Keratinocyte (primary cell): ENCODE results near the gene INHBB. TPM values are rescaled to one million over a fixed set of nuclear protein-coding genes. Genes with fewer than 3 reads are reported as not detected.

Source experiments
- DNase-seq: peaks from one replicate; pipeline ENCODE4 v3.0.0-alpha.2; 2011; ENCODE audit warnings: low read depth, missing footprints, low spot score
- FAIRE-seq: peaks from 2 replicates; lab custom pipeline; 2011; peaks lifted over from hg19 to GRCh38; lab: Jason Lieb, UNC
- H2AFZ ChIP-seq: 2 replicates; pipeline ENCODE4 v1.6.0; 2012; ENCODE audit warnings: low read length, control low read depth, inconsistent platforms; ENCODE audit not compliant: control insufficient read depth
- H3K27ac ChIP-seq: 2 replicates; pipeline ENCODE4 v1.5.1; 2011; ENCODE audit warnings: low read length; ENCODE audit not compliant: control insufficient read depth, insufficient read depth
- H3K27me3 ChIP-seq: 3 replicates; pipeline ENCODE4 v1.6.0; 2011; ENCODE audit warnings: low read length; ENCODE audit not compliant: control insufficient read depth, insufficient read depth; ENCODE audit errors: extremely low read depth
- H3K36me3 ChIP-seq, 2 experiments: 2 replicates in 1 of 2; 3 replicates in 1 of 2; pipeline ENCODE4 v1.5.1; 2011; ENCODE audit warnings: low read length in 2 of 2, mild to moderate bottlenecking in 1 of 2; ENCODE audit not compliant: control insufficient read depth in 2 of 2, insufficient read depth in 2 of 2; ENCODE audit errors: extremely low read depth in 1 of 2
- H3K4me1 ChIP-seq: 3 replicates; pipeline ENCODE4 v1.5.1; 2011; ENCODE audit warnings: low read length; ENCODE audit not compliant: control insufficient read depth, insufficient read depth; ENCODE audit errors: extremely low read depth
- H3K4me2 ChIP-seq: 3 replicates; pipeline ENCODE4 v1.6.0; 2011; ENCODE audit warnings: low read depth, low read length; ENCODE audit not compliant: control insufficient read depth, insufficient read depth; ENCODE audit errors: extremely low read depth
- H3K4me3 ChIP-seq, 3 experiments: fragments of 200-600 bp in 1 of 3; sonication (generic) in 1 of 3; 2 replicates in 2 of 3; 3 replicates in 1 of 3; pipeline ENCODE4 v1.5.1; 2011 to 2016; ENCODE audit warnings: low read length in 3 of 3, mild to moderate bottlenecking in 3 of 3, control low read depth in 2 of 3, inconsistent platforms in 1 of 3, low read depth in 1 of 3, mixed read lengths in 1 of 3, mixed run types in 1 of 3, moderate library complexity in 1 of 3; ENCODE audit not compliant: control insufficient read depth in 2 of 3, insufficient read depth in 2 of 3; ENCODE audit errors: extremely low read depth in 1 of 3
- H3K79me2 ChIP-seq: 2 replicates; pipeline ENCODE4 v1.6.0; 2012; ENCODE audit warnings: low read length; ENCODE audit not compliant: control insufficient read depth, insufficient read depth
- H3K9ac ChIP-seq: 3 replicates; pipeline ENCODE4 v1.6.0; 2011; ENCODE audit warnings: low read length; ENCODE audit not compliant: control insufficient read depth, insufficient read depth; ENCODE audit errors: extremely low read depth
- H3K9me1 ChIP-seq: 3 replicates; pipeline ENCODE4 v1.6.0; 2011; ENCODE audit warnings: low read length; ENCODE audit not compliant: control insufficient read depth, insufficient read depth; ENCODE audit errors: extremely low read depth
- H3K9me3 ChIP-seq: 2 replicates; pipeline ENCODE4 v1.5.1; 2012; ENCODE audit warnings: low read depth, low read length; ENCODE audit not compliant: control insufficient read depth
- H4K20me1 ChIP-seq: 3 replicates; pipeline ENCODE4 v1.6.0; 2011; ENCODE audit warnings: low read length; ENCODE audit not compliant: control insufficient read depth, insufficient read depth; ENCODE audit errors: extremely low read depth
- EZH2 ChIP-seq: IDR thresholded peaks from one replicate; pipeline ENCODE4 v1.6.1; 2012; ENCODE audit warnings: inconsistent platforms, mild to moderate bottlenecking, low read length, moderate library complexity
- dilution Hi-C: fragments of 300-500 bp; cut with MboI; formaldehyde crosslinking; loops from one replicate; pipeline ENCODE4 v1.7.0; 2020; ENCODE audit warnings: low sequenced_read_pairs; ENCODE audit not compliant: extremely low pct_ligation_motif_present
- polyA plus RNA-seq, 5 experiments: library from polyadenylated mRNA; depleted of rRNA in 3 of 5; stranded (reverse) in 3 of 5; stranded (forward) in 1 of 5; unstranded in 1 of 5; fragments of >200 nt; gene quantifications; 1 replicate in 1 of 5; 2 replicates in 3 of 5; 3 replicates in 1 of 5; pipeline versions ENCODE4 v1.2.1 to v1.2.3, GENCODE V29; 2011 to 2012; ENCODE audit warnings: missing spikeins in 2 of 5, low read depth in 1 of 5, low replicate concordance in 1 of 5
- TF ChIP-seq, protein P1 (sequence below), 3 experiments: IDR thresholded peaks in 1 of 3; conservative IDR thresholded peaks in 1 of 3; optimal IDR thresholded peaks in 1 of 3; 2 replicates in 2 of 3; 3 replicates in 1 of 3; pipeline versions ENCODE3 to v1.5.1; 2011; ENCODE audit warnings: low read length in 3 of 3, mild to moderate bottlenecking in 3 of 3, moderate library complexity in 2 of 3, control low read depth in 1 of 3, inconsistent platforms in 1 of 3; ENCODE audit not compliant: insufficient read depth in 2 of 3; ENCODE audit errors: extremely low read depth in 1 of 3

INHBB gene
- polyA plus RNA-seq, 1 donor (not counting 4 experiments of a cell fraction or from before 2014, with no cell fraction given) = not detected

DNA sequence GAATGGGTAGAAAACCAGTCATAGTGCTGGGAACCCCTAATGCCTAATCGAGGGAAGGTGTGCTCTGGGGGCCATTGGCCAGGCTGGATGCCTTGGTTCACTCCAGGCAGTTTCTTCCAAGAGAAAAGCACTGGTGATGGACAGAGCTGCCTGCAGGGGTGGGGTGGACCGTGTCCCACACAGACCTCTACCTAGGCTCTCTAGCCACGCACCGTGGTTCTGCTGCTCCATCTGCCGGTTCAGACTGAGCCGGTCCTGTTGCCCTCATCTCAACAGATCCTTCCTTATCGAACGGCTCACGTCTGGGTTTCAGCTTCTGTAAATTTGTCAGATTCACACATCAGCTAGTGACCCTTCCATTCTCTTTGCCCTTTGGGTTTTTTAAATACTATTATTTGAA lies 46.9 kb upstream of the INHBB start:
- H3K9me1 ChIP-seq = no peaks in the 10 kb centered on the region

DNA sequence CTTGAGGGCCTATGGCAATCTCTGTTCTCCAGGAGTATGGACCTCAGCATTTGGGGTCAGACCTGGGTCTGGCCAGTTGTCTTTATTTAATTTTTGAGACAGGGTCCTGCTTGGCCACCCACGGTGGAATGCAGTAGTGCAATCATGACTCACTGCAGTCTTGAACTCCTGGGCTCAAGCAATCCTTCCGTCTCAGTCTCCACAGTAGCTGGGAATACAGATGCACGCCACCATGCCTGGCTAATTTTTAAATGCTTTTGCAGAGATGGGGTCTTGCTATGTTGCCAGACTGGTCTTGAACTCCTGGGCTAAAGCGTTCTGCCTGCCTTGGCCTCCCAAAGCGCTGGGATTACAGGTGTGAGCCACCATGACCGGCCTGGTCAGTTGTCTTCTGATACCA lies 46.4 kb upstream of the INHBB start:
- H3K4me1 ChIP-seq = peaks cover 13% of the 10 kb centered on the region
- dilution Hi-C loops = no loop called here
- TF ChIP-seq, protein P1, sequence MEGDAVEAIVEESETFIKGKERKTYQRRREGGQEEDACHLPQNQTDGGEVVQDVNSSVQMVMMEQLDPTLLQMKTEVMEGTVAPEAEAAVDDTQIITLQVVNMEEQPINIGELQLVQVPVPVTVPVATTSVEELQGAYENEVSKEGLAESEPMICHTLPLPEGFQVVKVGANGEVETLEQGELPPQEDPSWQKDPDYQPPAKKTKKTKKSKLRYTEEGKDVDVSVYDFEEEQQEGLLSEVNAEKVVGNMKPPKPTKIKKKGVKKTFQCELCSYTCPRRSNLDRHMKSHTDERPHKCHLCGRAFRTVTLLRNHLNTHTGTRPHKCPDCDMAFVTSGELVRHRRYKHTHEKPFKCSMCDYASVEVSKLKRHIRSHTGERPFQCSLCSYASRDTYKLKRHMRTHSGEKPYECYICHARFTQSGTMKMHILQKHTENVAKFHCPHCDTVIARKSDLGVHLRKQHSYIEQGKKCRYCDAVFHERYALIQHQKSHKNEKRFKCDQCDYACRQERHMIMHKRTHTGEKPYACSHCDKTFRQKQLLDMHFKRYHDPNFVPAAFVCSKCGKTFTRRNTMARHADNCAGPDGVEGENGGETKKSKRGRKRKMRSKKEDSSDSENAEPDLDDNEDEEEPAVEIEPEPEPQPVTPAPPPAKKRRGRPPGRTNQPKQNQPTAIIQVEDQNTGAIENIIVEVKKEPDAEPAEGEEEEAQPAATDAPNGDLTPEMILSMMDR (optimal IDR thresholded peaks at IDR 0.05 in 1 of 3, IDR thresholded peaks at IDR 0.05 in 1 of 3, conservative IDR thresholded peaks at IDR 0.05 in 1 of 3; ENCODE audit: extremely low read depth in 1 of 3, insufficient read depth in 2 of 3, low read length in 3 of 3) = no peak
- no peak for TF ChIP-seq EZH2
- DNase-seq (no peak), FAIRE-seq (no peak)
- H3K9me1 ChIP-seq = no peaks in the 10 kb centered on the region
- H3K79me2 ChIP-seq = no peaks in the 10 kb centered on the region
- H3K36me3 ChIP-seq = peaks cover 0 to 20% of the 10 kb centered on the region in 2 experiments
- H3K27me3 ChIP-seq = no peaks in the 10 kb centered on the region
- no peak overlapping the region for H3K9ac ChIP-seq
- no peak overlapping the region for H3K4me2 ChIP-seq
- H3K9me3 ChIP-seq = no peaks in the 10 kb centered on the region
- no peak overlapping the region for H3K27ac ChIP-seq
- no peaks in the 10 kb centered on the region for H4K20me1 ChIP-seq
- no peak overlapping the region for H2AFZ ChIP-seq
- H3K4me3 ChIP-seq = no peak overlapping the region

More for the DNA sequence above, 46.9 kb upstream of the INHBB start:
- Histone ChIP-seq H3K79me2 (no peaks in the 10 kb centered on the region), H2AFZ (no peak overlapping the region), H3K9ac (no peak overlapping the region), H3K4me1 (peaks cover 13% of the 10 kb centered on the region), H3K9me3 (no peaks in the 10 kb centered on the region), H3K27me3 (no peaks in the 10 kb centered on the region), H3K4me3 (no peak overlapping the region), H3K4me2 (no peak overlapping the region), H4K20me1 (no peaks in the 10 kb centered on the region), H3K27ac (no peak overlapping the region), H3K36me3 (peaks cover 2 to 21% of the 10 kb centered on the region in 2 experiments)
- FAIRE-seq = no peak
- TF ChIP-seq, protein P1 (optimal IDR thresholded peaks at IDR 0.05 in 1 of 3, IDR thresholded peaks at IDR 0.05 in 1 of 3, conservative IDR thresholded peaks at IDR 0.05 in 1 of 3; ENCODE audit: extremely low read depth in 1 of 3, insufficient read depth in 2 of 3, low read length in 3 of 3) = no peak
- TF ChIP-seq EZH2 = no peak
- no peak for DNase-seq
- dilution Hi-C loops = no loop called here
